ENCODE data around the gene MRPL12.

The MRPL12 gene

DNA sequence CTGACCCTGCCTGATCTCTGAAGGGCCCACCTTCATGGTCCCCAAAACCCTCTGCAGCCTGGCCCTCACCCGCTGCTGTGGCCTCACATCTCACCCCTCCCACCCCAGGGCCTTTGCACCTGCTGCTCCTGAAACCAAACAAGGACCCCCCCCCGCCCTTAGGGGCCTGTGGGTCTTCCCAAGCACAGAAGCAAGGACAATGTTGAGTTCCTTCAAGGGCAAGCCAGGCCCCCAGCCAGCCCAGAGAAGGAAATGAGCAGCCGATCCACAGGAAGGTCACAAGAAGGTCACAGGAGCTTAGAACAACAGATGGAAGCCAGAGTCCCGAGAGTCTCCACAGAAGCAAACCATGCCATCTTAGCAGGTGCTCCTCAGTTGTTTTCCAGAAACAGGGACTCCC lies 46.3 kb upstream of the MRPL12 start:
- TF ChIP-seq, protein P1, sequence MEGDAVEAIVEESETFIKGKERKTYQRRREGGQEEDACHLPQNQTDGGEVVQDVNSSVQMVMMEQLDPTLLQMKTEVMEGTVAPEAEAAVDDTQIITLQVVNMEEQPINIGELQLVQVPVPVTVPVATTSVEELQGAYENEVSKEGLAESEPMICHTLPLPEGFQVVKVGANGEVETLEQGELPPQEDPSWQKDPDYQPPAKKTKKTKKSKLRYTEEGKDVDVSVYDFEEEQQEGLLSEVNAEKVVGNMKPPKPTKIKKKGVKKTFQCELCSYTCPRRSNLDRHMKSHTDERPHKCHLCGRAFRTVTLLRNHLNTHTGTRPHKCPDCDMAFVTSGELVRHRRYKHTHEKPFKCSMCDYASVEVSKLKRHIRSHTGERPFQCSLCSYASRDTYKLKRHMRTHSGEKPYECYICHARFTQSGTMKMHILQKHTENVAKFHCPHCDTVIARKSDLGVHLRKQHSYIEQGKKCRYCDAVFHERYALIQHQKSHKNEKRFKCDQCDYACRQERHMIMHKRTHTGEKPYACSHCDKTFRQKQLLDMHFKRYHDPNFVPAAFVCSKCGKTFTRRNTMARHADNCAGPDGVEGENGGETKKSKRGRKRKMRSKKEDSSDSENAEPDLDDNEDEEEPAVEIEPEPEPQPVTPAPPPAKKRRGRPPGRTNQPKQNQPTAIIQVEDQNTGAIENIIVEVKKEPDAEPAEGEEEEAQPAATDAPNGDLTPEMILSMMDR (IDR thresholded peaks at IDR 0.05; ENCODE audit: insufficient read depth, low read length, poor library complexity, severe bottlenecking), result no peak
- no peak for TF ChIP-seq EZH2phosphoT487 (conservative IDR thresholded peaks at IDR 0.05; ENCODE audit: low read length)
- H3K27ac ChIP-seq (ENCODE audit: low read depth, low read length), result no peak overlapping the region
- no peaks in the 10 kb centered on the region for H3K9me3 ChIP-seq (ENCODE audit: insufficient read depth, low read length)
- H2AFZ ChIP-seq (ENCODE audit: low read depth, low read length, severe bottlenecking), result no peak overlapping the region
- H3K79me2 ChIP-seq (ENCODE audit: insufficient read depth, low read length), result no peaks in the 10 kb centered on the region
- H3K9me2 ChIP-seq (replicated peaks; ENCODE audit: insufficient read depth, low read length), result no peaks in the 10 kb centered on the region
- H3K36me3 ChIP-seq (ENCODE audit: low read length), result no peaks in the 10 kb centered on the region
- no peak overlapping the region for H3K4me2 ChIP-seq (ENCODE audit: low read depth, low read length, poor library complexity, severe bottlenecking)
- no peak overlapping the region for H3K9ac ChIP-seq (ENCODE audit: low read length)
- no peak overlapping the region for H3K4me3 ChIP-seq (ENCODE audit: insufficient read depth, low read length, poor library complexity, severe bottlenecking)
- H4K20me1 ChIP-seq (ENCODE audit: low read depth, low read length), result no peaks in the 10 kb centered on the region
- H3K27me3 ChIP-seq (ENCODE audit: low read length), result no peaks in the 10 kb centered on the region
- no peaks in the 10 kb centered on the region for H3F3A ChIP-seq (ENCODE audit: insufficient read depth)

DNA sequence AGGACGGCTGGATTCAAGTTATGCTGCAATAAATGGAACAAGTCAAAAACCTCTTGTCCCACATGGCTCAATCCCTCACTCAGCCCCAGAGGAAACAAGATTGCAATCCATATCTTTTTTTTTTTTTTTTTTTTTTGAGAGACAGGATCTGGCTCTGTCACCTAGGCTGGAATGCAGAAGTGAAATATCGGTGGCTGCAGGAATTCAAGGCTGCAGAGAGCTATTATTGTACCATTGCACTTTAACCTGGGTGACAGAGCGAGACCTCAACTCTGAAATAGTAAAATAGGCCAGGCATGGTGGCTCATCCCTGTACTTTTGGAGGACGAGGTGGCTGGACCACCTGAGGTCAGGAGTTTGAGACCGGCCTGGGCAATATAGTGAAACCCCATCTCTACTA lies 44.1 kb upstream of the MRPL12 start:
- no peak overlapping the region for H3K4me2 ChIP-seq (ENCODE audit: low read depth, low read length, poor library complexity, severe bottlenecking)

DNA sequence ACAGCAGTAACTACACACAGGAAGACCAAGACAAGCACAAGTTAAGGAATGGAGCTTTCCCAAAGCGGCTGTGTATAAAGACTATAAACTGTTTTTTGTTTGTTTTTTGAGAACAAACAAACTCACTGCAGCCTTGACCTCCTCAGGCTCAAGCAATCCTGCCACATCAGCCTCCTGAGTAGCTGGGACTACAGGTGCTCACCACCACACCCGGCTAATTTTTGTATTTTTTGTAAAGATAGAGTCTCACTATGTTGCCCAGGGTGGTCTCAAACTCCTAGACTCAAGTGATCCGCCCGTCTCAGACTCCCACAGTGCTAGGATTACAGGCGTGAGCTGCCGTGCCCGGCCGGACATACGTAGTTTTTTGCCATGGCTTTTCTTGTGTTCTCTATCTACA lies 42.7 kb upstream of the MRPL12 start:
- no peak overlapping the region for H3K4me3 ChIP-seq (ENCODE audit: insufficient read depth, low read length, poor library complexity, severe bottlenecking)
- no peak overlapping the region for H3K4me2 ChIP-seq (ENCODE audit: low read depth, low read length, poor library complexity, severe bottlenecking)
- no peaks in the 10 kb centered on the region for H3K9me2 ChIP-seq (replicated peaks; ENCODE audit: insufficient read depth, low read length)
- TF ChIP-seq EZH2phosphoT487 (conservative IDR thresholded peaks at IDR 0.05; ENCODE audit: low read length), result no peak
- TF ChIP-seq, protein P1 (IDR thresholded peaks at IDR 0.05; ENCODE audit: insufficient read depth, low read length, poor library complexity, severe bottlenecking), result no peak
- no peaks in the 10 kb centered on the region for H3K9me3 ChIP-seq (ENCODE audit: insufficient read depth, low read length)
- H3K9ac ChIP-seq (ENCODE audit: low read length), result no peak overlapping the region
- H3F3A ChIP-seq (ENCODE audit: insufficient read depth), result 0 out of 2 replicates have a peak, but pooled peaks cover 8% of the 10 kb centered on the region
- H3K27me3 ChIP-seq (ENCODE audit: low read length), result no peaks in the 10 kb centered on the region
- no peaks in the 10 kb centered on the region for H3K36me3 ChIP-seq (ENCODE audit: low read length)
- H2AFZ ChIP-seq (ENCODE audit: low read depth, low read length, severe bottlenecking), result no peak overlapping the region
- H3K27ac ChIP-seq (ENCODE audit: low read depth, low read length), result no peak overlapping the region
- no peaks in the 10 kb centered on the region for H4K20me1 ChIP-seq (ENCODE audit: low read depth, low read length)
- peaks cover 2% of the 10 kb centered on the region; the same call in 1 of the 2 replicates for H3K79me2 ChIP-seq (ENCODE audit: insufficient read depth, low read length)

More for the DNA sequence above, 44.1 kb upstream of the MRPL12 start:
- H3K27me3 ChIP-seq (ENCODE audit: low read length), result no peaks in the 10 kb centered on the region
- no peaks in the 10 kb centered on the region for H3K9me2 ChIP-seq (replicated peaks; ENCODE audit: insufficient read depth, low read length)
- no peaks in the 10 kb centered on the region for H3K36me3 ChIP-seq (ENCODE audit: low read length)
- H3F3A ChIP-seq (ENCODE audit: insufficient read depth), result 0 out of 2 replicates have a peak, but pooled peaks cover 8% of the 10 kb centered on the region
- H4K20me1 ChIP-seq (ENCODE audit: low read depth, low read length), result no peaks in the 10 kb centered on the region
- no peaks in the 10 kb centered on the region for H3K79me2 ChIP-seq (ENCODE audit: insufficient read depth, low read length)
- no peak overlapping the region for H3K27ac ChIP-seq (ENCODE audit: low read depth, low read length)
- no peak overlapping the region for H3K9ac ChIP-seq (ENCODE audit: low read length)
- H3K9me3 ChIP-seq (ENCODE audit: insufficient read depth, low read length), result no peaks in the 10 kb centered on the region
- H2AFZ ChIP-seq (ENCODE audit: low read depth, low read length, severe bottlenecking), result no peak overlapping the region
- no peak overlapping the region for H3K4me3 ChIP-seq (ENCODE audit: insufficient read depth, low read length, poor library complexity, severe bottlenecking)
- TF ChIP-seq, protein P1 (IDR thresholded peaks at IDR 0.05; ENCODE audit: insufficient read depth, low read length, poor library complexity, severe bottlenecking), result no peak

Data from SU-DHL-6 (cell line).